ENCODE data around the gene GNG2. TPM values are rescaled to one million over a fixed set of nuclear protein-coding genes. Genes with fewer than 3 reads are reported as not detected.

Gene GNG2
- total RNA-seq, 1 experiment from 2014 or later: 7.0 TPM

DNA sequence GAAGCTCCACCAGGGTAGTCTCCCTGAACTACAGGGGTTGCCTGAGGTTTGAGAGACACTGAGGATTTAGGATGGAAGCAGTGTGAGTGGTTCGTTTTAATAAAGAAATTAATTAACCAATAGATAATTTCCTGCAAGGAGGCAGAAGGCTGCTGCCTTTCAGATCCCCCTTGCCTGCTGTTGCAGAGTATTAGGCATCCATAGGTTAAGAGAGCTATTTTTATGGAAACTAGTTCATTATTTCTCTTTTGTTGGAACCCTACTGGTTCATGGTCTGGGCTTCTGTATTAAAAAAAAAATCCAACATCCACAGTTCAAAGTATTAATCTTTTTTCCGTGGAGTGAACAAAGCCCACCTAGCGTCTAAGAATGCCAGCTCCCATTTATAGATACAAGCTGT, 78.4 kb downstream of the GNG2 start:
- Histone ChIP-seq H3K9ac (ENCODE audit: extremely low read depth, insufficient read length, low read length) (no peak overlapping the region), H4K91ac (ENCODE audit: insufficient read length, low read depth, low read length) (no peak overlapping the region), H2AK5ac (ENCODE audit: insufficient read length, low read length) (no peak overlapping the region), H2AFZ (ENCODE audit: low read length) (no peak overlapping the region), H2BK12ac (ENCODE audit: insufficient read length, low read depth, low read length) (no peak overlapping the region), H3K4me2 (ENCODE audit: insufficient read depth, insufficient read length, low read length) (no peak overlapping the region), H3K4me1 (ENCODE audit: insufficient read depth, low read length) (no peaks in the 10 kb centered on the region), H3K14ac (ENCODE audit: insufficient read depth, low read length) (no peak overlapping the region), H3K18ac (ENCODE audit: insufficient read length, low read depth, low read length) (no peak overlapping the region), H2BK20ac (ENCODE audit: low read depth, low read length, poor library complexity, severe bottlenecking) (no peak overlapping the region), H3K23me2 (ENCODE audit: insufficient read length, low read depth, low read length, poor library complexity, severe bottlenecking) (no peaks in the 10 kb centered on the region), H3K27ac (ENCODE audit: insufficient read length, low read depth, low read length) (no peak overlapping the region), H4K8ac (replicated peaks; ENCODE audit: insufficient read length, low read depth, low read length) (no peak overlapping the region), H3K23ac (ENCODE audit: insufficient read length, low read depth, low read length) (no peak overlapping the region), H3K56ac (ENCODE audit: insufficient read length, low read depth, low read length) (no peak overlapping the region), H4K5ac (ENCODE audit: insufficient read length, low read depth, low read length) (no peak overlapping the region), H3T11ph (ENCODE audit: low read length) (no peak overlapping the region), H4K20me1 (ENCODE audit: control insufficient read depth, insufficient read depth, insufficient read length) (no peaks in the 10 kb centered on the region), H3K4ac (ENCODE audit: low read depth, low read length) (no peak overlapping the region), H3K79me1 (ENCODE audit: insufficient read depth, low read depth, low read length, poor library complexity, severe bottlenecking) (no peaks in the 10 kb centered on the region), H3K9me3 (ENCODE audit: control insufficient read depth, low read depth, low read length) (no peaks in the 10 kb centered on the region), H2BK5ac (ENCODE audit: insufficient read length, low read length) (no peak overlapping the region), H2BK120ac (ENCODE audit: low read depth, low read length, poor library complexity, severe bottlenecking) (no peak overlapping the region), H3K79me2 (ENCODE audit: insufficient read depth, low read length) (no peaks in the 10 kb centered on the region), H3K27me3 (ENCODE audit: insufficient read depth, low read length) (no peaks in the 10 kb centered on the region), H2BK15ac (ENCODE audit: low read depth, low read length) (no peak overlapping the region)
- H3K27me3 Mint-ChIP-seq (ENCODE audit: low read depth): no peaks in the 10 kb centered on the region
- H3K9me3 Mint-ChIP-seq: no peaks in the 10 kb centered on the region
- H3K27ac Mint-ChIP-seq: no peak overlapping the region
- H3K4me1 Mint-ChIP-seq: peaks cover 13 to 21% of the 10 kb centered on the region in 2 experiments
- no peak overlapping the region for H3K4me3 Mint-ChIP-seq
- TF ChIP-seq CTCF (conservative IDR thresholded peaks at IDR 0.05): no peak
- DNase-seq: no peak
- H3K36me3 Mint-ChIP-seq (ENCODE audit: insufficient read depth in 1 of 3, low read depth in 3 of 3): no peaks in the 10 kb centered on the region
- WGBS (ENCODE audit: extremely low coverage, insufficient read length, low lambda C conversion rate): no CpG with 5 or more reads among the region's 3 CpGs
